ENCODE results near the gene MACROD2. TPM values are rescaled to one million over a fixed set of nuclear protein-coding genes. Genes with fewer than 3 reads are reported as not detected.

The MACROD2 gene
- total and polyA plus RNA-seq, 9 donors: 3.7 to 25.5 (median 7.8) TPM

DNA sequence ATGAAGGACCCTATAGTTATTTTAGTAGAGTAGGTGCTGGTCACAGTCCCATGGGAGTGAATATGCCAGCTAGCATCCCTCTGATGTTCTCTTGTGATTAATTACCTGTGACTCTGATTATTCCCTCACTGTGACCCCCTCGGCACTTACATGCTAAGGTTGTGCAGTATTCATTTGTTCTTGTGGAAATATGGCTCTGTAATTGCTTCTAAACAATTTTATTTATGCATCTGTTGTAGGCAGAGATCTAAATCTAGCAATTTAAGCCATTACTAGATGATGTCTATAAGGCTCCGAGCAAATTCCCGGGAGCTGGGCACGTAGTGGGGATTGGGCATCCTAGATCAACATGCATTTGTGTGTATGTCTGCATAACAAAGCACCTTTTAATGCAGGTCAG, 1616.2 kb downstream of the MACROD2 start:
- no peaks in the 10 kb centered on the region for H3K36me3 ChIP-seq
- no peak for DNase-seq
- H3K4me1 ChIP-seq (ENCODE audit: insufficient read depth): no peaks in the 10 kb centered on the region
- H3K27me3 ChIP-seq: no peaks in the 10 kb centered on the region
- no peak for TF ChIP-seq EP300 (IDR thresholded peaks at IDR 0.05)
- TF ChIP-seq POLR2A (IDR thresholded peaks at IDR 0.05): no peak
- TF ChIP-seq, protein P1, sequence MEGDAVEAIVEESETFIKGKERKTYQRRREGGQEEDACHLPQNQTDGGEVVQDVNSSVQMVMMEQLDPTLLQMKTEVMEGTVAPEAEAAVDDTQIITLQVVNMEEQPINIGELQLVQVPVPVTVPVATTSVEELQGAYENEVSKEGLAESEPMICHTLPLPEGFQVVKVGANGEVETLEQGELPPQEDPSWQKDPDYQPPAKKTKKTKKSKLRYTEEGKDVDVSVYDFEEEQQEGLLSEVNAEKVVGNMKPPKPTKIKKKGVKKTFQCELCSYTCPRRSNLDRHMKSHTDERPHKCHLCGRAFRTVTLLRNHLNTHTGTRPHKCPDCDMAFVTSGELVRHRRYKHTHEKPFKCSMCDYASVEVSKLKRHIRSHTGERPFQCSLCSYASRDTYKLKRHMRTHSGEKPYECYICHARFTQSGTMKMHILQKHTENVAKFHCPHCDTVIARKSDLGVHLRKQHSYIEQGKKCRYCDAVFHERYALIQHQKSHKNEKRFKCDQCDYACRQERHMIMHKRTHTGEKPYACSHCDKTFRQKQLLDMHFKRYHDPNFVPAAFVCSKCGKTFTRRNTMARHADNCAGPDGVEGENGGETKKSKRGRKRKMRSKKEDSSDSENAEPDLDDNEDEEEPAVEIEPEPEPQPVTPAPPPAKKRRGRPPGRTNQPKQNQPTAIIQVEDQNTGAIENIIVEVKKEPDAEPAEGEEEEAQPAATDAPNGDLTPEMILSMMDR (IDR thresholded peaks at IDR 0.05): no peak
- H3K9me3 ChIP-seq: no peaks in the 10 kb centered on the region
- H3K4me3 ChIP-seq: no peak overlapping the region
- WGBS, 3 donors: 94 to 98% (median 96%) methylated on average over 4 of the region's 4 CpGs
- intact Hi-C loops (cut with DNase I): no loop called here
- no peak overlapping the region for H3K27ac ChIP-seq

DNA sequence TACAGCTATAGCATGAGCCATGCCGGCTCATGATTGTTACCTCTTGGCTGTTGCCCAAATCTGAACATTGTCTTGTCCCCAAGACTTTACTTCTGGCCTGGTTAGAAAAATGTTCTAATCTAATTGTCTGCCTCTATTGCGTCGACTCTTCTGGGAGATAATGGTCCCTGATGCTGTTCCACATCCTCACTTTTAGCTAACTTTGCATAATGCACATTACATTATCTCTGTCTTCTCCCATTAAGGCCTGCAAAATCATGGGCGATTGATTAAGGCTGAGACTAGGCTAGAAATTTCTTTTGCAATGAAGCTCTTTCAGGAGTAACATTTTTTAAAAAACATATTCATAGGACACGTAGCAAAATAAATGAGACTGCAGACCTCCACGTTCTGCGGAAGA, 1616.9 kb downstream of the MACROD2 start:
- intact Hi-C loops (cut with DNase I): no loop called here
- Histone ChIP-seq H3K27ac (no peak overlapping the region), H3K4me1 (ENCODE audit: insufficient read depth) (no peaks in the 10 kb centered on the region), H3K36me3 (no peaks in the 10 kb centered on the region), H3K27me3 (no peaks in the 10 kb centered on the region), H3K4me3 (no peak overlapping the region), H3K9me3 (no peaks in the 10 kb centered on the region)
- no peak for TF ChIP-seq POLR2A (IDR thresholded peaks at IDR 0.05)
- TF ChIP-seq EP300 (IDR thresholded peaks at IDR 0.05): no peak
- TF ChIP-seq, protein P1 (IDR thresholded peaks at IDR 0.05): no peak
- no peak for DNase-seq
- 91 to 95% (median 92%) methylated on average over 7 of the region's 7 CpGs for WGBS, 3 donors

GRCh38 chr20:15612769-15613168, 1617.5 kb downstream of the MACROD2 start:
- Histone ChIP-seq H3K27ac (no peak overlapping the region), H3K4me1 (ENCODE audit: insufficient read depth) (no peaks in the 10 kb centered on the region), H3K27me3 (no peaks in the 10 kb centered on the region), H3K4me3 (no peak overlapping the region), H3K9me3 (no peaks in the 10 kb centered on the region), H3K36me3 (no peaks in the 10 kb centered on the region)
- WGBS, 3 donors: 84 to 96% (median 87%) methylated on average over 1 of the region's 1 CpG
- intact Hi-C loops (cut with DNase I): no loop called here
- no peak for DNase-seq
- TF ChIP-seq, protein P1 (IDR thresholded peaks at IDR 0.05): no peak
- no peak for TF ChIP-seq EP300 (IDR thresholded peaks at IDR 0.05)
- no peak for TF ChIP-seq POLR2A (IDR thresholded peaks at IDR 0.05)

GRCh38 chr20:15613530-15613929, 1618.2 kb downstream of the MACROD2 start:
- no peak for TF ChIP-seq POLR2A (IDR thresholded peaks at IDR 0.05)
- no peak for TF ChIP-seq EP300 (IDR thresholded peaks at IDR 0.05)
- TF ChIP-seq, protein P1 (IDR thresholded peaks at IDR 0.05): no peak
- DNase-seq: no peak
- Histone ChIP-seq H3K4me3 (no peak overlapping the region), H3K9me3 (no peaks in the 10 kb centered on the region), H3K27me3 (no peaks in the 10 kb centered on the region), H3K27ac (no peak overlapping the region), H3K36me3 (no peaks in the 10 kb centered on the region), H3K4me1 (ENCODE audit: insufficient read depth) (no peaks in the 10 kb centered on the region)
- intact Hi-C loops (cut with DNase I): no loop called here
- 8 to 9% (median 9%) methylated on average over 4 of the region's 4 CpGs for WGBS, 3 donors

Data from ovary (tissue), 9 donors.